Neural progenitor cell (in vitro differentiated cells): Measurements from ENCODE around the gene SERPINE2. TPM values are rescaled to one million over a fixed set of nuclear protein-coding genes. Genes with fewer than 3 reads are reported as not detected.
"Not testable (repeated sequence)": the region's sequence is repeated elsewhere in the genome, so short reads cannot be mapped to it uniquely, and the experiment has no call there.

Source experiments
- DNase-seq: peaks from one replicate; pipeline ENCODE4 v3.0.0-alpha.2; 2016; ENCODE audit warnings: low spot score
- H2AFZ ChIP-seq: fragments of 200-600 bp; sonication (generic); replicated peaks from 2 replicates; pipeline ENCODE4 v1.6.1; 2016; ENCODE audit warnings: antibody characterized with exemption
- H3F3A ChIP-seq: fragments of 200-600 bp; sonication (generic); 2 replicates; pipeline ENCODE4 v1.6.1; 2016; ENCODE audit warnings: antibody characterized with exemption, low read depth
- H3K27ac ChIP-seq: fragments of 200-600 bp; sonication (generic); 2 replicates; pipeline ENCODE4 v1.5.1; 2016; ENCODE audit warnings: mild to moderate bottlenecking
- H3K27me3 ChIP-seq: fragments of 200-600 bp; sonication (generic); 2 replicates; pipeline ENCODE4 v1.6.1; 2016; ENCODE audit warnings: mild to moderate bottlenecking, moderate library complexity
- H3K36me3 ChIP-seq: fragments of 200-600 bp; sonication (generic); 2 replicates; pipeline ENCODE4 v1.5.1; 2016
- H3K4me1 ChIP-seq: fragments of 200-600 bp; sonication (generic); 2 replicates; pipeline ENCODE4 v1.6.1; 2016; ENCODE audit warnings: mixed run types
- H3K4me2 ChIP-seq: fragments of 200-600 bp; sonication (generic); 2 replicates; pipeline ENCODE4 v1.6.1; 2016
- H3K4me3 ChIP-seq: fragments of 200-600 bp; sonication (generic); 2 replicates; pipeline ENCODE4 v1.5.1; 2016
- H3K79me2 ChIP-seq: fragments of 200-600 bp; sonication (generic); 2 replicates; pipeline ENCODE4 v1.6.1; 2016; ENCODE audit warnings: low read depth
- H3K9ac ChIP-seq: fragments of 200-600 bp; sonication (generic); 2 replicates; pipeline ENCODE4 v1.6.1; 2016
- H3K9me3 ChIP-seq: fragments of 200-600 bp; sonication (generic); 2 replicates; pipeline ENCODE4 v1.5.1; 2016; ENCODE audit warnings: low read depth
- H4K20me1 ChIP-seq: fragments of 200-600 bp; sonication (generic); 2 replicates; pipeline ENCODE4 v1.6.1; 2016; ENCODE audit warnings: low read depth
- H3K27ac Mint-ChIP-seq: 3 replicates; pipeline ENCODE4 v1.8.0; 2021; ENCODE audit warnings: mixed read lengths
- H3K27me3 Mint-ChIP-seq: 2 replicates; pipeline ENCODE4 v1.8.0; 2022; ENCODE audit warnings: low read depth, mild to moderate bottlenecking, inconsistent platforms, moderate library complexity, mixed read lengths; ENCODE audit not compliant: insufficient read depth
- H3K36me3 Mint-ChIP-seq: 3 replicates; pipeline ENCODE4 v1.8.0; 2021; ENCODE audit warnings: mixed read lengths
- H3K4me1 Mint-ChIP-seq: 3 replicates; pipeline ENCODE4 v1.8.0; 2021; ENCODE audit warnings: mixed read lengths
- H3K4me3 Mint-ChIP-seq: 3 replicates; pipeline ENCODE4 v1.8.0; 2021; ENCODE audit warnings: mild to moderate bottlenecking, moderate library complexity, mixed read lengths
- H3K9me3 Mint-ChIP-seq: 3 replicates; pipeline ENCODE4 v1.8.0; 2020; ENCODE audit warnings: mixed read lengths
- CTCF ChIP-seq: fragments of 200-600 bp; sonication (generic); IDR thresholded peaks from 2 replicates; pipeline ENCODE4 v1.5.1; 2017; ENCODE audit warnings: antibody characterized with exemption, mild to moderate bottlenecking
- EZH2 ChIP-seq: fragments of 200-600 bp; sonication (generic); IDR thresholded peaks from 2 replicates; pipeline ENCODE4 v1.6.1; 2017; ENCODE audit warnings: antibody characterized with exemption, mild to moderate bottlenecking, moderate library complexity
- EZH2phosphoT487 ChIP-seq: fragments of 200-600 bp; sonication (generic); IDR thresholded peaks from 2 replicates; pipeline ENCODE4 v1.6.1; 2017; ENCODE audit warnings: antibody characterized with exemption
- total RNA-seq: library from RNA; depleted of rRNA; stranded (reverse); fragments of >200 nt; gene quantifications from 2 replicates; pipeline ENCODE4 v1.2.3, GENCODE V29; 2015; ENCODE audit warnings: low replicate concordance

SERPINE2 gene
- total RNA-seq, 1 donor from 2014 or later, result 28.8 TPM

- Histone ChIP-seq H4K20me1 (no peaks in the 10 kb centered on the region), H3F3A (no peaks in the 10 kb centered on the region), H3K9ac (no peak overlapping the region), H3K27me3 (no peaks in the 10 kb centered on the region), H3K4me2 (no peak overlapping the region), H3K4me3 (no peak overlapping the region), H3K27ac (no peak overlapping the region), H3K9me3 (no peaks in the 10 kb centered on the region), H2AFZ (no peak overlapping the region), H3K4me1 (peaks cover 13% of the 10 kb centered on the region), H3K36me3 (no peaks in the 10 kb centered on the region), H3K79me2 (no peaks in the 10 kb centered on the region)
- H3K9me3 Mint-ChIP-seq, result no peaks in the 10 kb centered on the region
- H3K27me3 Mint-ChIP-seq, result no peaks in the 10 kb centered on the region
- peaks cover 1% of the 10 kb centered on the region for H3K36me3 Mint-ChIP-seq
- no peaks in the 10 kb centered on the region for H3K4me1 Mint-ChIP-seq
- no peak overlapping the region for H3K4me3 Mint-ChIP-seq
- TF ChIP-seq EZH2 (no peak), CTCF (no peak), EZH2phosphoT487 (no peak)
- DNase-seq, result no peak
- H3K27ac Mint-ChIP-seq, result no peak overlapping the region
Observed at GRCh38 chr2:224009605-224010315, 29.3 kb downstream of the SERPINE2 start.

GRCh38 chr2:224008702-224009261 lies 30.3 kb downstream of the SERPINE2 start:
- no peaks in the 10 kb centered on the region for H3K36me3 ChIP-seq
- peak overlapping the region; percentile 74 for H2AFZ ChIP-seq
- no peak for TF ChIP-seq EZH2phosphoT487
- TF ChIP-seq EZH2, result no peak
- no peak for TF ChIP-seq CTCF
- peak; percentile 66 for DNase-seq
- H3K79me2 ChIP-seq, result no peaks in the 10 kb centered on the region
- no peaks in the 10 kb centered on the region for H3K9me3 ChIP-seq
- Mint-ChIP-seq H3K9me3 (no peaks in the 10 kb centered on the region), H3K4me1 (peaks cover 2% of the 10 kb centered on the region), H3K27ac (no peak overlapping the region), H3K36me3 (peaks cover 1% of the 10 kb centered on the region), H3K27me3 (no peaks in the 10 kb centered on the region), H3K4me3 (no peak overlapping the region)
- peaks cover 3% of the 10 kb centered on the region for H3F3A ChIP-seq
- H3K9ac ChIP-seq, result no peak overlapping the region
- H3K27ac ChIP-seq, result no peak overlapping the region
- H3K27me3 ChIP-seq, result no peaks in the 10 kb centered on the region
- H4K20me1 ChIP-seq, result no peaks in the 10 kb centered on the region
- peak overlapping the region; percentile 66 for H3K4me2 ChIP-seq
- H3K4me1 ChIP-seq, result peaks cover 14% of the 10 kb centered on the region
- H3K4me3 ChIP-seq, result no peak overlapping the region

- Histone ChIP-seq H3K4me3 (no peak overlapping the region), H3K9me3 (no peaks in the 10 kb centered on the region), H3F3A (peaks cover 9% of the 10 kb centered on the region), H3K79me2 (no peaks in the 10 kb centered on the region), H3K27ac (peak overlapping the region; percentile 27), H3K27me3 (no peaks in the 10 kb centered on the region), H3K4me2 (no peak overlapping the region), H4K20me1 (no peaks in the 10 kb centered on the region), H3K9ac (no peak overlapping the region), H2AFZ (peak overlapping the region; percentile 33), H3K4me1 (peaks cover 17% of the 10 kb centered on the region), H3K36me3 (no peaks in the 10 kb centered on the region)
- H3K36me3 Mint-ChIP-seq, result peaks cover 4% of the 10 kb centered on the region
- H3K4me3 Mint-ChIP-seq, result no peak overlapping the region
- H3K4me1 Mint-ChIP-seq, result peaks cover 2% of the 10 kb centered on the region
- peak overlapping the region; percentile 42 for H3K27ac Mint-ChIP-seq
- DNase-seq, result no peak
- no peaks in the 10 kb centered on the region for H3K9me3 Mint-ChIP-seq
- no peaks in the 10 kb centered on the region for H3K27me3 Mint-ChIP-seq
- TF ChIP-seq EZH2 (no peak), EZH2phosphoT487 (no peak), CTCF (no peak)
Observed at GRCh38 chr2:224004105-224004695, 34.9 kb downstream of the SERPINE2 start.

GRCh38 chr2:224000662-224001061 lies 38.4 kb downstream of the SERPINE2 start:
- not testable (repeated sequence) for H3K4me3 ChIP-seq, H3K27ac Mint-ChIP-seq, H3K4me1 Mint-ChIP-seq, H3K4me1 ChIP-seq, H3K79me2 ChIP-seq, H3K9me3 ChIP-seq, DNase-seq, H4K20me1 ChIP-seq, H3K27me3 ChIP-seq, H3F3A ChIP-seq, H3K27me3 Mint-ChIP-seq, H3K4me3 Mint-ChIP-seq, H3K27ac ChIP-seq, H3K9me3 Mint-ChIP-seq, H2AFZ ChIP-seq, H3K9ac ChIP-seq, H3K4me2 ChIP-seq, H3K36me3 Mint-ChIP-seq, H3K36me3 ChIP-seq
